ENCODE data around the gene EYA4. TPM values are rescaled to one million over a fixed set of nuclear protein-coding genes. Genes with fewer than 3 reads are reported as not detected.

The EYA4 gene
- total and polyA plus RNA-seq, 2 donors (not counting 1 experiment from before 2014, with no cell fraction given): 4.6 to 38.0 TPM

GRCh38 chr6:133268621-133269020, 27.5 kb downstream of the EYA4 start:
- H3K36me3 ChIP-seq (ENCODE audit: control insufficient read depth, insufficient read depth, low read length): no peaks in the 10 kb centered on the region
- H3K79me2 ChIP-seq (ENCODE audit: control insufficient read depth, insufficient read depth, low read length): no peaks in the 10 kb centered on the region
- H3K4me2 ChIP-seq (ENCODE audit: extremely low read depth, insufficient read depth, low read length): no peak overlapping the region
- no peak overlapping the region for H3K4me3 ChIP-seq (replicated peaks in 1 of 4; ENCODE audit: control extremely low read depth in 1 of 4, insufficient read depth in 1 of 4, low read depth in 3 of 4, low read length in 4 of 4)
- no peaks in the 10 kb centered on the region for H3K9me3 ChIP-seq (ENCODE audit: control insufficient read depth, insufficient read depth, low read depth, low read length)
- H2AFZ ChIP-seq (ENCODE audit: low read length): no peak overlapping the region
- H3K27ac ChIP-seq (ENCODE audit: insufficient read depth, low read length): no peak overlapping the region
- H3K4me1 ChIP-seq (ENCODE audit: control insufficient read depth, extremely low read depth, insufficient read depth, low read length): no peaks in the 10 kb centered on the region
- DNase-seq (ENCODE audit: low read depth in 2 of 2): no peak
- no peak overlapping the region for H3K9ac ChIP-seq (ENCODE audit: insufficient read depth, low read length)
- no peaks in the 10 kb centered on the region for H3K27me3 ChIP-seq (ENCODE audit: control insufficient read depth, insufficient read depth, low read length)
- TF ChIP-seq EZH2 (IDR thresholded peaks at IDR 0.05; ENCODE audit: low read length, missing control alignments): no peak
- H4K20me1 ChIP-seq (ENCODE audit: control insufficient read depth, extremely low read depth, insufficient read depth, low read length): no peaks in the 10 kb centered on the region

- no peak overlapping the region for H3K4me3 ChIP-seq (replicated peaks in 1 of 4; ENCODE audit: control extremely low read depth in 1 of 4, insufficient read depth in 1 of 4, low read depth in 3 of 4, low read length in 4 of 4)
- H3K9me3 ChIP-seq (ENCODE audit: control insufficient read depth, insufficient read depth, low read depth, low read length): no peaks in the 10 kb centered on the region
- no peak overlapping the region for H3K4me2 ChIP-seq (ENCODE audit: extremely low read depth, insufficient read depth, low read length)
- H3K36me3 ChIP-seq (ENCODE audit: control insufficient read depth, insufficient read depth, low read length): no peaks in the 10 kb centered on the region
- no peaks in the 10 kb centered on the region for H3K79me2 ChIP-seq (ENCODE audit: control insufficient read depth, insufficient read depth, low read length)
- no peaks in the 10 kb centered on the region for H3K4me1 ChIP-seq (ENCODE audit: control insufficient read depth, extremely low read depth, insufficient read depth, low read length)
- DNase-seq (ENCODE audit: low read depth in 2 of 2): no peak
- H3K27ac ChIP-seq (ENCODE audit: insufficient read depth, low read length): no peak overlapping the region
- H3K27me3 ChIP-seq (ENCODE audit: control insufficient read depth, insufficient read depth, low read length): no peaks in the 10 kb centered on the region
- TF ChIP-seq EZH2 (IDR thresholded peaks at IDR 0.05; ENCODE audit: low read length, missing control alignments) (no peak), CTCF (conservative IDR thresholded peaks at IDR 0.05 in 1 of 2, IDR thresholded peaks at IDR 0.05 in 1 of 2; ENCODE audit: low read depth in 1 of 2, low read length in 2 of 2) (no peak)
- no peak overlapping the region for H3K9ac ChIP-seq (ENCODE audit: insufficient read depth, low read length)
- no peaks in the 10 kb centered on the region for H4K20me1 ChIP-seq (ENCODE audit: control insufficient read depth, extremely low read depth, insufficient read depth, low read length)
- no peak overlapping the region for H2AFZ ChIP-seq (ENCODE audit: low read length)
Observed at GRCh38 chr6:133274813-133275212, 33.7 kb downstream of the EYA4 start.

GRCh38 chr6:133275213-133275612, 34.1 kb downstream of the EYA4 start:
- TF ChIP-seq EZH2 (IDR thresholded peaks at IDR 0.05; ENCODE audit: low read length, missing control alignments) (no peak), CTCF (conservative IDR thresholded peaks at IDR 0.05 in 1 of 2, IDR thresholded peaks at IDR 0.05 in 1 of 2; ENCODE audit: low read depth in 1 of 2, low read length in 2 of 2) (no peak)
- no peak overlapping the region for H3K4me2 ChIP-seq (ENCODE audit: extremely low read depth, insufficient read depth, low read length)
- DNase-seq (ENCODE audit: low read depth in 2 of 2): no peak
- no peaks in the 10 kb centered on the region for H3K9me3 ChIP-seq (ENCODE audit: control insufficient read depth, insufficient read depth, low read depth, low read length)
- H3K4me3 ChIP-seq (replicated peaks in 1 of 4; ENCODE audit: control extremely low read depth in 1 of 4, insufficient read depth in 1 of 4, low read depth in 3 of 4, low read length in 4 of 4): no peak overlapping the region
- no peaks in the 10 kb centered on the region for H3K27me3 ChIP-seq (ENCODE audit: control insufficient read depth, insufficient read depth, low read length)
- no peak overlapping the region for H3K27ac ChIP-seq (ENCODE audit: insufficient read depth, low read length)
- H3K9ac ChIP-seq (ENCODE audit: insufficient read depth, low read length): no peak overlapping the region
- H2AFZ ChIP-seq (ENCODE audit: low read length): no peak overlapping the region
- no peaks in the 10 kb centered on the region for H3K79me2 ChIP-seq (ENCODE audit: control insufficient read depth, insufficient read depth, low read length)
- no peaks in the 10 kb centered on the region for H4K20me1 ChIP-seq (ENCODE audit: control insufficient read depth, extremely low read depth, insufficient read depth, low read length)
- no peaks in the 10 kb centered on the region for H3K4me1 ChIP-seq (ENCODE audit: control insufficient read depth, extremely low read depth, insufficient read depth, low read length)
- no peaks in the 10 kb centered on the region for H3K36me3 ChIP-seq (ENCODE audit: control insufficient read depth, insufficient read depth, low read length)
